Choroid plexus epithelial cell (primary cell): Measurements from ENCODE around the gene JADE1.

Source experiments
- DNase-seq: peaks from one replicate; pipeline ENCODE4 v3.0.0-alpha.2; 2010; ENCODE audit warnings: low read depth
- H3K4me3 ChIP-seq: 2 replicates; pipeline ENCODE4 v1.5.1; 2011; ENCODE audit warnings: low read depth, mild to moderate bottlenecking, control low read depth, low read length, moderate library complexity
- CTCF ChIP-seq: conservative IDR thresholded peaks from 2 replicates; pipeline ENCODE4 v1.5.1; 2011; ENCODE audit warnings: low read depth, mild to moderate bottlenecking, control low read depth, inconsistent platforms, low read length, moderate library complexity

JADE1 gene

GRCh38 chr4:128861856-128862518, 52.5 kb downstream of the JADE1 start:
- TF ChIP-seq CTCF, result no peak
- no peak overlapping the region for H3K4me3 ChIP-seq
- no peak for DNase-seq

- DNase-seq, result peak; percentile 23
- H3K4me3 ChIP-seq, result no peak overlapping the region
- TF ChIP-seq CTCF, result no peak
Measured at GRCh38 chr4:128862608-128863311, 53.3 kb downstream of the JADE1 start.

DNA sequence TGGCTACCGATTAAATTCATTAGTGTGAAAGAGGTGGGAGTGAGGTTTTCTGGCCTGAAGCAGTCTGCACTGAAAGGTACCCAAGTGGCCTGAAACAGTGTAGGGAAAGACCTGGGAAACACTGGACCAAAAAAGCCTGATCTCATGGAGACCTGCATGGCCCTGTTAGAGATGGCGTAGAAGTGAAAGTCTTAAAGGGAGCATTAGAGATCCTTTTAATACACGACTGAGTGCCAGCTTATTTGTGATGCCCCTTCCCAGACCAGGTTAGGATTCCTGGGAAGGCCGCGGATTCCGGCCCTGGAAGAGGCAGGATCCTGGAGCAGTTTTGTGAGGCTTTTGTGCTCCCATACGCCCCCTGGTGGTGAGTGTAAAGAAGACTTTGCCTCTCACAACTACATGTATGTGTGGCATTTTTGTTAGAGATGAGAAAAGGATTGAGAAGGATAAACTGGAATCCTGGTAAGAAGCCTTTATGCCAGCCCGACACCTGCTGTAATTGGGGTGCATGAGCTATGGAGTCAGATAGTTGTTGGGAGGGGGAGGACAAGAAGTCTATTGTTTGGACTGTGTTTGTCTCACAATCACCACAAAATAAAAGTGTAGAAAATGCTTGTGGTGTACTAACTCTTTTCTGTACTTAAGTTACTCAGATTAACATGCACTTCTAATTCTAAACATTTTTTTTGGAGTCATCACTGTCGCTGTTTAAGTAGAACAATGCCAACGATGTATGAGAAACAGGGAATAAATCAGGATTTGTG, 54.0 kb downstream of the JADE1 start:
- peak; percentile 92 for TF ChIP-seq CTCF
- H3K4me3 ChIP-seq, result no peak overlapping the region
- DNase-seq, result peak; percentile 82

DNA sequence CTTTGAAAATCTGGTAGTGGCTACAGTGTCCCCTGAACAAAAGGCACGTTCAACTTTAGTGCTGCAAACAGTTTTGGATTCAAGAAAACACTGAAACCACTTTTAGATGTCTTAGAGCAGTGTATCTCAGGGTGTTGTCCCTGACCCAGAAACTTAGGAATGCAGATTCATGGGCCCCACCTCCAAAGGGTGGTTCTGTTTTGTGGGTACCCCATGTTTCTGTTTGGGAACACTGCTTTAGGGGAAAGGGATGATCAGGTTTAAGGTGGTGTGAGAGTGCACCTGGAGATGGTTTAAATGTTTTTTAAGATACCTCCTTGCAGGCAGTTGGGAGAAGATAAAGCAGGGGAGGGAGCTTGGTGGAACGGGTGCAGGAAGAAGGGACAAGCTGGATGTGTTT, 55.6 kb downstream of the JADE1 start:
- no peak for DNase-seq
- H3K4me3 ChIP-seq, result no peak overlapping the region
- TF ChIP-seq CTCF, result no peak

DNA sequence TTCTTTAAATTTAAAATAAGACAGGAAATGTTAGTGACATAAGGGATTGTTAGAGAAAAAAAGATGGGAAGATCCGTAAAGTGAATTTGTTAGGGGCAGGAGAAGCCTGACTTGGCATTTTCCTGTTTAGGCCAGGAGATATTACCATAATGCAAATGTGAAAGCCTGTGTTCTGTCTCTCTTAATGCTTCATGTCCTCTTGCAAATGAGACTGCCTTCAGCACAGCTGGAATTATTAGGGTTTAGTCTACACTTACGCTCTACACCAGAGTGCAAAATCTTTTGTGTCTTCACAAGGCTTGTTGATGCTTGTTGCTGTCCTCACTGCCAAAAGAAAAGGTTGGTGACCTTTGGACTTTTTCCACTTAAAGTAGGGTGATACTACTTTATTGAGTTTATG, 56.8 kb downstream of the JADE1 start:
- no peak for DNase-seq
- no peak overlapping the region for H3K4me3 ChIP-seq
- TF ChIP-seq CTCF, result no peak

GRCh38 chr4:128866691-128867090, 57.2 kb downstream of the JADE1 start:
- TF ChIP-seq CTCF, result no peak
- H3K4me3 ChIP-seq, result no peak overlapping the region
- DNase-seq, result no peak

DNA sequence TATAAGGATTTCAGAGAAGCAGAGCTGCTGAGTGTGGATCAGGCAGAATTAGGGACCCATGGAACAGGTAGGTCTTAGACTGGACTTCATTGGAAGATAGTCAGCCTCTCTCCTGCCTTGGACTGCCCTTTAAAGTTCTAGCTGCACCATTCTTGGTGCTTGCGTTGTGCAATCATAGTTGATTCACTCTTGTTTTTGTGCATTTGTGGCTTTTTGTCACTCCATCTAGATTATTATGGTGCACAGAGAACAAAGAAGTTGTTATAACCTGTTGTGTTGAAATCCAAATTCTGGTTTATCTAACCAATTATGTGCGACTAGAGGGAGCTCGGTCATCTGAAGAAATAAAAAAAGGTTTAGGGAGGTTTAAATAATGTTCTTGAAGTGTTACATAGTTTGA, 59.3 kb downstream of the JADE1 start:
- no peak for TF ChIP-seq CTCF
- DNase-seq, result peak; percentile 30
- no peak overlapping the region for H3K4me3 ChIP-seq
